ENCODE measurements around the gene ADAMTS1.
A peak's percentile ranks its signal among the peaks of the same experiment; 100 is the strongest.

GRCh38 chr21:26836528-26836927, 8.7 kb downstream of the ADAMTS1 start:
- TF ChIP-seq, protein P1, sequence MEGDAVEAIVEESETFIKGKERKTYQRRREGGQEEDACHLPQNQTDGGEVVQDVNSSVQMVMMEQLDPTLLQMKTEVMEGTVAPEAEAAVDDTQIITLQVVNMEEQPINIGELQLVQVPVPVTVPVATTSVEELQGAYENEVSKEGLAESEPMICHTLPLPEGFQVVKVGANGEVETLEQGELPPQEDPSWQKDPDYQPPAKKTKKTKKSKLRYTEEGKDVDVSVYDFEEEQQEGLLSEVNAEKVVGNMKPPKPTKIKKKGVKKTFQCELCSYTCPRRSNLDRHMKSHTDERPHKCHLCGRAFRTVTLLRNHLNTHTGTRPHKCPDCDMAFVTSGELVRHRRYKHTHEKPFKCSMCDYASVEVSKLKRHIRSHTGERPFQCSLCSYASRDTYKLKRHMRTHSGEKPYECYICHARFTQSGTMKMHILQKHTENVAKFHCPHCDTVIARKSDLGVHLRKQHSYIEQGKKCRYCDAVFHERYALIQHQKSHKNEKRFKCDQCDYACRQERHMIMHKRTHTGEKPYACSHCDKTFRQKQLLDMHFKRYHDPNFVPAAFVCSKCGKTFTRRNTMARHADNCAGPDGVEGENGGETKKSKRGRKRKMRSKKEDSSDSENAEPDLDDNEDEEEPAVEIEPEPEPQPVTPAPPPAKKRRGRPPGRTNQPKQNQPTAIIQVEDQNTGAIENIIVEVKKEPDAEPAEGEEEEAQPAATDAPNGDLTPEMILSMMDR (IDR thresholded peaks at IDR 0.05) = no peak
- peak in 1 of 3 donors; percentile 26 for TF ChIP-seq POLR2AphosphoS5 (IDR thresholded peaks at IDR 0.05)
